B cell (primary cell): Measurements from ENCODE around the gene CRISPLD2. TPM values are rescaled to one million over a fixed set of nuclear protein-coding genes. Genes with fewer than 3 reads are reported as not detected.
A peak's percentile ranks its signal among the peaks of the same experiment; 100 is the strongest.

Source experiments
- ATAC-seq: fragments of 200-7000 bp; cut with Tn5 transposase; one replicate; pipeline ENCODE4 v1.10.0; 2021; ENCODE audit warnings: low read depth, mild to moderate bottlenecking, moderate number of reproducible peaks, moderate library complexity
- CTCF ChIA-PET: fragments of 350-600 bp; sonication (Branson Sonifier 250); formaldehyde crosslinking; loops from one replicate; lab custom pipeline; 2021; ENCODE audit warnings: antibody characterized with exemption, inconsistent platforms; lab: Charles Lee
- POLR2A ChIA-PET: fragments of 350-600 bp; sonication (Branson Sonifier 250); formaldehyde crosslinking; loops from one replicate; lab custom pipeline; 2021; ENCODE audit warnings: antibody characterized with exemption; lab: Charles Lee
- DNase-seq: peaks from one replicate; pipeline ENCODE4 v3.0.0; 2013
- H2AFZ ChIP-seq: 2 replicates; pipeline ENCODE4 v1.6.1; 2012; ENCODE audit warnings: mild to moderate bottlenecking, low read depth, low read length; ENCODE audit not compliant: insufficient read depth, poor library complexity, severe bottlenecking
- H3K27ac ChIP-seq, 2 donors: 1 replicate in 1 of 2; 2 replicates in 1 of 2; pipeline ENCODE4 v1.5.1; 2012 to 2013; ENCODE audit warnings: low read length in 2 of 2, mild to moderate bottlenecking in 2 of 2, moderate library complexity in 1 of 2
- H3K27me3 ChIP-seq, 4 experiments: fragments of 200-600 bp in 1 of 4; sonication (generic) in 1 of 4; replicated peaks in 1 of 4; 1 replicate in 2 of 4; 2 replicates in 2 of 4; pipeline versions ENCODE4 v1.6.1 to v1.7.0; 2013 to 2016; ENCODE audit warnings: low read length in 3 of 4, mild to moderate bottlenecking in 2 of 4, mixed read lengths in 1 of 4, moderate library complexity in 1 of 4; ENCODE audit not compliant: insufficient read depth in 4 of 4, control insufficient read depth in 3 of 4; ENCODE audit errors: control extremely low read depth in 1 of 4
- H3K36me3 ChIP-seq, 2 experiments: replicated peaks in 1 of 2; 1 replicate in 1 of 2; 2 replicates in 1 of 2; pipeline versions ENCODE4 v1.6.1 to v1.7.1; 2013; ENCODE audit warnings: low read length in 1 of 2; ENCODE audit not compliant: insufficient read depth in 2 of 2, control insufficient read depth in 1 of 2; ENCODE audit errors: control extremely low read depth in 1 of 2, extremely low read depth in 1 of 2
- H3K4me1 ChIP-seq, 2 donors: fragments of 200-600 bp in 1 of 2; sonication (generic) in 1 of 2; 1 replicate in 1 of 2; 2 replicates in 1 of 2; pipeline versions ENCODE4 v1.5.1 to v1.6.1; 2013 to 2017; ENCODE audit warnings: low read length in 2 of 2; ENCODE audit not compliant: control insufficient read depth in 2 of 2, insufficient read depth in 2 of 2
- H3K4me2 ChIP-seq: replicated peaks from 2 replicates; pipeline ENCODE3; 2012; ENCODE audit warnings: mild to moderate bottlenecking, low read depth, low read length; ENCODE audit not compliant: poor library complexity, severe bottlenecking
- H3K4me3 ChIP-seq, 5 experiments: fragments of 200-600 bp in 1 of 5; sonication (generic) in 1 of 5; 1 replicate in 3 of 5; 2 replicates in 2 of 5; pipeline versions ENCODE4 v1.5.1 to v1.7.0; 2011 to 2016; ENCODE audit warnings: low read length in 4 of 5, mild to moderate bottlenecking in 4 of 5, low read depth in 2 of 5, control low read depth in 1 of 5, moderate library complexity in 1 of 5; ENCODE audit not compliant: insufficient read depth in 1 of 5; ENCODE audit errors: control extremely low read depth in 1 of 5, extremely low read depth in 1 of 5
- H3K79me2 ChIP-seq: fragments of 200-600 bp; sonication (generic); one replicate; pipeline ENCODE4 v1.6.0; 2016; ENCODE audit warnings: low read length; ENCODE audit not compliant: control insufficient read depth, insufficient read depth
- H3K9ac ChIP-seq: fragments of 200-600 bp; sonication (generic); 2 replicates; pipeline ENCODE4 v1.6.1; 2017; ENCODE audit warnings: mild to moderate bottlenecking, low read length, moderate library complexity
- H3K9me3 ChIP-seq, 3 donors: one replicate each; pipeline versions ENCODE4 v1.6.1 to v1.7.1; 2013; ENCODE audit warnings: low read length in 2 of 3; ENCODE audit not compliant: control insufficient read depth in 2 of 3, insufficient read depth in 1 of 3; ENCODE audit errors: control extremely low read depth in 1 of 3
- H4K20me1 ChIP-seq: 2 replicates; pipeline ENCODE4 v1.6.0; 2012; ENCODE audit warnings: mild to moderate bottlenecking, low read length; ENCODE audit not compliant: insufficient read depth, control insufficient read depth, poor library complexity, severe bottlenecking
- H3K27ac Mint-ChIP-seq: one replicate; pipeline ENCODE4 v1.8.0; 2021; ENCODE audit warnings: mixed read lengths
- H3K27me3 Mint-ChIP-seq: one replicate; pipeline ENCODE4 v1.8.0; 2021; ENCODE audit warnings: mixed read lengths
- H3K4me1 Mint-ChIP-seq: one replicate; pipeline ENCODE4 v1.8.0; 2021; ENCODE audit warnings: mixed read lengths
- H3K4me3 Mint-ChIP-seq: one replicate; pipeline ENCODE4 v1.8.0; 2021; ENCODE audit warnings: mixed read lengths
- H3K9me3 Mint-ChIP-seq: one replicate; pipeline ENCODE4 v1.8.0; 2022; ENCODE audit warnings: mixed read lengths; ENCODE audit not compliant: insufficient read depth
- CTCF ChIP-seq: fragments of 200-600 bp; IDR thresholded peaks from one replicate; pipeline ENCODE4 v1.8.0; 2022; ENCODE audit warnings: antibody characterized with exemption, mild to moderate bottlenecking
- EZH2 ChIP-seq: IDR thresholded peaks from 2 replicates; pipeline ENCODE4 v1.6.1; 2012; ENCODE audit warnings: borderline replicate concordance, low read depth, mild to moderate bottlenecking, moderate library complexity, low read length; ENCODE audit not compliant: insufficient read depth, poor library complexity, severe bottlenecking
- WGBS: methylation state at CpG from one replicate; pipeline ENCODE4 v1.1.5; 2013; ENCODE audit warnings: missing lambda C conversion rate; ENCODE audit not compliant: insufficient coverage; 5-methylcytosine and 5-hydroxymethylcytosine counted together
- intact Hi-C: fragments of 100-400 bp; cut with micrococcal nuclease; formaldehyde crosslinking; loops from one replicate; pipeline ENCODE4 v1.10.0; 2022
- polyA minus RNA-seq: library from RNA; depleted of rRNA, polyadenylated mRNA; stranded (reverse); fragments of >200 nt; gene quantifications from 2 replicates; pipeline ENCODE4 v1.2.3, GENCODE V29; 2012
- polyA plus RNA-seq: library from polyadenylated mRNA; depleted of rRNA; stranded (reverse); fragments of >200 nt; gene quantifications from 2 replicates; pipeline ENCODE4 v1.2.3, GENCODE V29; 2012
- total RNA-seq, 2 donors: library from RNA; stranded (reverse); fragments of 120-200 nt in 1 of 2; gene quantifications; 1 replicate in 1 of 2; 2 replicates in 1 of 2; pipeline versions ENCODE4 v1.2.3 to v1.2.4, GENCODE V29; 2013 to 2022

The CRISPLD2 gene
- total RNA-seq: 0.25 and 0.63 TPM in 2 replicates
- total RNA-seq (2013): 0.37 TPM
- 0.37 and 0.50 TPM in 2 replicates for polyA plus RNA-seq
- 0.34 and 0.86 TPM in 2 replicates for polyA minus RNA-seq

- no peaks in the 10 kb centered on the region for H3K79me2 ChIP-seq
- ChIA-PET CTCF (no interaction called here), POLR2A (no interaction called here)
- Mint-ChIP-seq H3K27me3 (peaks cover 50% of the 10 kb centered on the region), H3K4me3 (peak within 1 kb of the TSS; percentile 69), H3K9me3 (no peaks in the 10 kb centered on the region), H3K4me1 (peaks cover 8% of the 10 kb centered on the region), H3K27ac (no peak within 1 kb of the TSS)
- peaks cover 11 to 13% of the 10 kb centered on the region in 2 donors for H3K4me1 ChIP-seq
- peak within 1 kb of the TSS; percentile 39 for H2AFZ ChIP-seq
- H3K27ac ChIP-seq: no peak within 1 kb of the TSS
- intact Hi-C loops: no loop called here
- peaks cover 0 to 3% (median 0%) of the 10 kb centered on the region in 3 donors for H3K9me3 ChIP-seq
- peak within 1 kb of the TSS; percentile 29 for H3K9ac ChIP-seq
- H3K4me2 ChIP-seq: peak within 1 kb of the TSS; percentile 74
- peaks cover 0 to 41% (median 15%) of the 10 kb centered on the region in 4 experiments for H3K27me3 ChIP-seq
- TF ChIP-seq EZH2: no peak
- no peak for TF ChIP-seq CTCF
- no peaks in the 10 kb centered on the region for H4K20me1 ChIP-seq
- ATAC-seq (peak; percentile 92), DNase-seq (peak; percentile 78)
- 3% methylated on average over 51 of the region's 53 CpGs for WGBS
- H3K36me3 ChIP-seq: no peaks in the 10 kb centered on the region
- H3K4me3 ChIP-seq: peak within 1 kb of the TSS in 4 of 5 experiments; percentile 20 to 74 (median 37)
These were observed at the start of gene CRISPLD2 for GRCh38 chr16:84819644-84820304. TSS of gene CRISPLD2 (plus strand) at chr16:84819985. CDS start at chr16:84838496, 18,511 bp downstream.

- H3K4me1 ChIP-seq: no peaks in the 10 kb centered on the region
- no peak overlapping the region for H3K4me2 ChIP-seq
- no peaks in the 10 kb centered on the region for H3K9me3 ChIP-seq
- CTCF ChIA-PET: interaction anchor here (1.6 kb wide), 1 partner anchor 34 kb away, joined by 3 read pairs; no protein-coding TSS in a partner anchor
- no peaks in the 10 kb centered on the region for H3K9me3 Mint-ChIP-seq
- H3K27me3 Mint-ChIP-seq: no peaks in the 10 kb centered on the region
- no peaks in the 10 kb centered on the region for H3K27me3 ChIP-seq
- POLR2A ChIA-PET: no interaction called here
- peaks cover 19% of the 10 kb centered on the region for H4K20me1 ChIP-seq
- H3K79me2 ChIP-seq: peaks cover 10% of the 10 kb centered on the region
- no peak overlapping the region for H3K27ac ChIP-seq
- no peak for TF ChIP-seq EZH2
- TF ChIP-seq CTCF: no peak
- intact Hi-C loops: no loop called here
- 99% methylated on average over 9 of the region's 10 CpGs for WGBS
- no peak overlapping the region for H3K4me3 ChIP-seq
- ATAC-seq: no peak
- DNase-seq: no peak
- no peaks in the 10 kb centered on the region for H3K4me1 Mint-ChIP-seq
- peaks cover 10 to 83% of the 10 kb centered on the region in 2 experiments for H3K36me3 ChIP-seq
- no peak overlapping the region for H3K9ac ChIP-seq
- H3K27ac Mint-ChIP-seq: no peak overlapping the region
- no peak overlapping the region for H3K4me3 Mint-ChIP-seq
- H2AFZ ChIP-seq: no peak overlapping the region
These were observed 46.5 kb upstream of the CRISPLD2 start for GRCh38 chr16:84773312-84773711.
